ENCODE measurements around the gene TIMP4.

Gene TIMP4

DNA sequence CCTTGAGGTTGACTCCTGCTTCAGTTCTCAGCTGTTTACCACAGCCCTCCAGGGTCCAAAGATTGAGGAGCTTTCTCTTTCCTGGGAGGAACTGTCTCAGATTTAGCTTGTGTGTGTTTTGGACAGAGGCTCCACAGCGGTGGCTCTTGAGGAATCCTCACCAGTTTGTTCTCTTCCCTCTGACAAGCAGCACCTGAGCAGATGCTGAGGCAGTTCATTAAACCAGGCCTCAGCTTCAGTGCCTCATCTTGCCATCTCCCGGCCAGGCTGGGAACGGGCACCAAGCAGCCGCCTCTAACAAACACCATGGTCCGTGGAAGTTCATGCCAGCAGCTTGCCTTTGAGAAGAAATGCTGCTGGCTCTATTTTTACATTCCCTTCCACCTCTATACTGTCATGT is 25.8 kb upstream of the TIMP4 start:
- DNase-seq, result no peak

DNA sequence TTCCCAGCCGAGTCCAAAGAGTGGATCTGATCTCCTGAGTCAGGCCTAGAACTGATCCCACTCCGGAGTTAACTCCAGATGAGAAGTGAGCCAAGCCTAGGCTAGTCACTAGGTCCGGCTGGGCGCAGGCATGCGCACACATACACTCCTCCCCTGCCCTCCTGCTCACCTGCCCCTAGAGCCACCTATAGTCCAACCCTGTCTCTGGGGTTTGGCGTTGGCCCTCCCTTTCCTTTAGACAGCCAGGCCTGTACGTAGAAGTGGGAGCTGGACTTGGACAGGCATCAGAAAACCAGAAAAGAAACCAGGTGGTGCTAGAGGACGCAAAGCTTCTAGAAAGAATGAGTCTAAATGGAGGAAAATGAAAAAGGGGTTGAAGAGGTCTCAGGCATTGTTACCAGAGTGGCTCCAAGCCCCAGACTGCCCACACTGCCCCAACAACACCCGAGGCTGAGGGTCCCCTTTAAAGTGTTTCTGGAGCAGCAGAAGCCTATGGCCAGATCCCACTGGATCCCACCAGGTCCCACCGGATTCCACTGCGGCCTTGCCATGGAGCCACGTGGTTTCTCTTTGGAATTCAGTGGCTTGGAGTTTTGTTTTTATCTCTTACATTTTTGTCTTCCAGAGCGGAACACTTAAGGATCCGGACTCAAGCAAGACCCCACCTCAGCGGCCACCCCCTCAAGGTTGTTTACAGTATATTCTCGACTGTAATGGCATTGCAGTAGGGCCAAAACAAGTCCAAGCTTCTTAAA is 24.2 kb upstream of the TIMP4 start:
- no peak for DNase-seq

DNA sequence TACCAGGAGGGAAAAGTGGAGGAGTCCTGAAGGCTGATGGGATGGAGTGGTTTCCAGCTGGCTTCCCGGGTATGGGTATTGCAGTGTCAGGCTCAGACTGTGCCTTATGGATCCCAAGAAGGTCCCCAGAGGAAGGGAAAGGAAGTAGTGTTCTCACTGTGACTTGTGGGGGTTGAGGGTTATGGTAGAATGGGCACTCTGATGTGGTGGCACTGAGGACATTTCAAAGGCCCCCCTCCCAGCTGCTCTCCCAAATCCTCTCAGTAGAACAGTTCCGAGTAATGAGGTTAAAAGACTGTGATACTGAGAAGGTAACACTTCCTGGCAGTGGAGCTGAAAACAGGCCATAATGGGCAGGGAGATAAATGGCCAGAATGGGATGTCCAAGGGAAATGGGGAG is 23.1 kb upstream of the TIMP4 start:
- DNase-seq, result no peak

GRCh38 chr3:12181301-12181700 is 22.6 kb upstream of the TIMP4 start:
- DNase-seq, result no peak

- DNase-seq, result no peak
Observed at GRCh38 chr3:12180631-12181030, 21.9 kb upstream of the TIMP4 start.

GRCh38 chr3:12180218-12180617 is 21.5 kb upstream of the TIMP4 start:
- DNase-seq, result no peak

DNA sequence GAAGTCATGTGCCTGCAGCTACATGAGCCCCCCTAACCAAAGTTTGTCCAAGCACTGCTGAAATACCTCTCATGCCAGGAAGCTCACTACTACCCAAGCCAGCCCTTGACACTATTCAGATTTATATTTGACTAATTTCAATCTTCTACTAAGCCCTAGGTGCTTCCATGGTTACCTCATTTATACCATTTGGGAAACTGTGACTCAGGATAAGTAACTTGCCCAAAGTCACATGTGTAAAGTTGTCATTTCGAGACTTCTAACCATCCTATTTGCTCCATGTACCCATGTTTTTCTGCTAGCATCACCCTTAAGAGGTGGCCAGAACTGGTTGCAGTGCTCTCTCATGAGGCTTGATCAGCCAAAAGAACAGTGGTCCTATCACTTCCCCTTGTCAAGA is 20.7 kb upstream of the TIMP4 start:
- DNase-seq, result no peak

DNA sequence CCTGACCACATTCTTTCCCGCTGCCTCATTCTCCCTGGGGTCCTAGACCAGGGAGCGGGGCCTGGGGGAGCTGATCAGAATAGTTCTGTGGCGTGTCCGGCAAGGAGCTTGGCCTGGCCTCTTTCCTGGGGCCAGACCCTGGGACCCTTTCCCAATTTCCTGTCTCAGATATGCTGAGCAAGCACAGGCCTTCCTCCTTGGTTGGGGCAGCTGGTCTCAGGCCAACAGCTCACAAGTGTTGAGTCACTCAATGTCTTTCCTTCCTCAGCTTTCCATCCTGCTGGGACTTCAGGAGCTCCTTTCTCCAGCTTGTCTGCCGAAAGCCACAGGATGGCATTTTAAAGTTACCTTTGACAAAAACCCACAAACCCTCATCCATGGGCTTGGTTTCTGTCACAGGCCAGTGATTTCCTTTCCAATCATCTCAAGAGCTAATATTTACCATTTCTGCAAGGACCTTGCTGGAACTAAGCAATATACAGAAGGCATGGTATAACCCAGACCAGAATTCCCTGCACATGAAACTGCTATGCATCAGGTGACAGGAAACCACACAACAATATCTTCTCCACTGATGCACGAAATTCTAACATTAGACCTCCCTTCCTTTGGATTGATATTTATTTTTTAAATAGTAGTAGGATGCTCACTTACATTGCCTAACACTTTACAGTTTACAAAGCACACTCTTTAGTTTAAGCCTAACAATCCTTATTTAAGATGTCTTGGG is 19.5 kb upstream of the TIMP4 start:
- no peak for DNase-seq

DNA sequence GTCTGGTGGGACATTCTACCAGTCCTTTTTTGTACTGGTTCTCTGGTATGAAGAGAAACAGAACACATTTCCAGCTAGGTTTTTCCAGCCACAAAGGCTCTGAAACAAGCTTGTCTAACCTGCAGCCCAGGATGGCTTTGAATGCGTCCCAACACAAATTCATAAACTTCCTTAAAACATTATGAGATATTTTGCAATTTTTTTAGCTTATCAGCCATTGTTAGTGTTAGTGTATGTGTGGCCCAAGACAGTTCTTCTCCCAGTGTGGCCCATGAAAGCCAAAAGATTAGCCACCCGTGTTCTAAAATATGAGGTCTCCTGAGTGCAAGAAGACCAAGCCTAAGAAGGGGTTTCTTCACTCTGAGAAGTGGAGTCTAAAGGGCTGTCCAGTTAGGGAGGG is 18.4 kb upstream of the TIMP4 start:
- DNase-seq, result no peak

DNA sequence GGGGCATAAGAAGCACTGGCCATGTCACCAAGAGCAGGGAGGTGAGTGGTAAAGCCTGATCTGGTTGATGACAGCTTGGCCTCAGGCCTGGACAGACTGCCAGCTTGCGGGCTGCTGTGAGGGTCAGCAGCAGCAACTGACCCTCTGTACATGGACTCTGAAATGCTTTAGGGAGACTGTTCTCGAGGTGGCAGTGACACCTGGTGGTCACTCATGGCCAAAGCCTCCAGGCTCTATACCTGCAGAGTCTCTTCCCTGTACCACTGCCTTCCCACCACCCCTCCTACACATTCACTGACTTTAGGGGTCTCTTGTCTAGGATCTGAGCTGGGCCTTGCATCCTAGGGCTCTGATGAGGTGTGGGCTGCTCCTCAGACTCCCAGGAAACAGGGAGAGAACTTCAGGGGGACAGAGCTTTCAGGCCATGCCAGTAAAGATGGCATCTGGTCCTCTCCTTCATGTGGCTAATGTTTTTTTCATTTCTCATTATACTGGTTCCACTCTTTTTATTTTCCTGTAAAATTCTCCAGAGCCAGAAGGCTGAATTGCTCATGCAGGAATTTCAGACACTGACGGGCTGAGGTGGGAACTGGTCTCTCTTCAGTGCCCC is 17.2 kb upstream of the TIMP4 start:
- DNase-seq, result no peak

DNA sequence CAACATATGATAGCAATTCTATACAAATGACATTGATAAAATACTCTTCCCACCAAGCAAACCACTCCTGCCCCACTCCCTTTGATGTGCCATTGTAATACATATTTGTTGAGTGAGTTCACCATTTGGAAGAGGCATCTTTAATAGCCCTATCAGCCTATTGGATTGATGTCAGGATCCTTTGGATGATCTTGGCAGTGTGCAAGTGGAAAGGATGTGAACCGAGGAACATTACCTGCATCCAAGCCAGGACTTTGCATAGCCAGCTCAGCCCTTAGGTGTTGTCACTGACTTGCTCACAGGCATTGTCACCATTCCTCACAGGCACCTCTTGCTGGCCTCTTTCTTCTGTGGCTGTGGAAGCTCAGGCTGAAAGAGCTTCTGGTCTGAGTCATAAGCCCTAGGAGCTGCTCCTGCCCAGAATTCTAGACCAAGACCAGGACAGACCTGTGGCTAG is 16.5 kb upstream of the TIMP4 start:
- DNase-seq, result no peak

GRCh38 chr3:12170207-12170606 is 11.5 kb upstream of the TIMP4 start:
- no peak for DNase-seq

DNA sequence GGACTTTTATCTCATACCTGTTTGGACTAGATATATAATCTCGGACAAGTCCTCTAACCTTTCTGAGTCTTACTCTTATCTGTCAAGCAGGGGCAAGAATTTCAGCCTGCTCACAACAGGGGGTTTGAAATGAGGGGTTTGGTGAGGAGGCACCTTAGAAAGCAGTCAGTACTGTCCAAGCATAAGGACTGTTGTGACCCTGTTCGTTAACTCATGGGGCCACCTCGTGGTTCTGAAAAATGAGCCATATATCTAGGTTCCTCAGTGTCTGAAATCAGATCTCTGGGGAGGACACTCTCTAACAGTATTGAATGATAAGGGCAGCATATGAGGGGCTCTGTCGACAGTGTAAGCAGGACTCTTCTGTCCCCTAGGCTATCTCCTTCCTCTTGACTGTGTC is 7.2 kb upstream of the TIMP4 start:
- no peak for DNase-seq

DNA sequence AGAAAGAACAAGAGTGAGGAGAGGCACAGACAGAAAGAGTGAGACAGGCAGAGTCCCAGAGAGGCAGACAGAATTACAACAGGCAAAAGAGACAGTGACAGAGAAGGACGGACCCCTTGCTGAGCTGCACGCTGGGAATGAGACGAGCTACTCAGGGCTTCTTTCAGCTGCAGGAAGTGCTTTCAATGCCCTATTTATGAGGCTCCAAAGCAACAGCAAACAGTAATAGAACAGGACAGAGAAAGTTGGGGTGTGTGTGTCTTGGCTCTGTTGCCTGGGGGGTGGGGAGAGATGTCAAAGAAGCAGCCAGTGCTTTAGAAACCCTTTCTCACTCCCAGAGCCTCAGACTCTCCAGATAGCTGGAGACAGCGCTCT is 502 bp upstream of the TIMP4 start:
- no peak for DNase-seq

GRCh38 chr3:12157026-12157425 is 1.7 kb downstream of the TIMP4 start:
- no peak for DNase-seq

DNA sequence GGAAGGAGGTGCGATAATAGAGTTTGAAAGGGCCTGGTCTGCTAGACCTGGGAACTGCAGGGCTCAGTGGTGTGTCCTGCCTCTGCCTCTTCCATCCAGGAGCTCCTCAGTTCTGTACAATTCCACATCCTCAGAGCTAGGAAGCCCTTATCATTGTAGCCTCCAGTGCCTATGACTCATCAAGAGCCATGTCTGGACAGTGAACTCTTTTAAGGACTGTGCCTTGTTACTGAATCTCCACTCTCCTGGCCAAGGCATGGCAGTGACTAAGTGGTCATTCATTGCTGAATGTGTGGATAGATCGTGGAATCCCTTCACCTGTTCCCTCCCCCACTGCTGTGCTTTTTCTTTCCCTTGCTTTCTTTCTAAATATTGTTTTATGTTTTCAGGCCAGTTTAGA is 2.9 kb downstream of the TIMP4 start:
- DNase-seq, result no peak

DNA sequence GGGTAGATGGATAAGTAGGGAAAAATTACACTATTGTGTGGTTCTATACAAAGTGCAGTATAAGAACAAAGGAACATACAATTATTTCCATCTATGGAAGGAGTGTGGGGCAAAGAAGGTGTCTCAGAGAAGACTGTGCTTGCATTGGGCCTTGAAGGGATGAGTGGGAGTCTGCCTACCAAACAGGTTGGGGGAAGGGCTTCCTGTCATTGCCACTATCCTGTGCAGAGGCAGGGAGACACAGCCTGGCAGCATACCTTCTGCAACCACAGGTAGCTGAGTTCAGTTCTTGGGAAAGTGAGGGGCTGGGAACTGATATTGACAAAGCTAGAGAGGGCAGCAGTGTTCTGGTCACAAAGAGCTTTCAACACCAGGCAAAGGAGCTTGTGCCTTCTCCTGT is 3.4 kb downstream of the TIMP4 start:
- no peak for DNase-seq

DNA sequence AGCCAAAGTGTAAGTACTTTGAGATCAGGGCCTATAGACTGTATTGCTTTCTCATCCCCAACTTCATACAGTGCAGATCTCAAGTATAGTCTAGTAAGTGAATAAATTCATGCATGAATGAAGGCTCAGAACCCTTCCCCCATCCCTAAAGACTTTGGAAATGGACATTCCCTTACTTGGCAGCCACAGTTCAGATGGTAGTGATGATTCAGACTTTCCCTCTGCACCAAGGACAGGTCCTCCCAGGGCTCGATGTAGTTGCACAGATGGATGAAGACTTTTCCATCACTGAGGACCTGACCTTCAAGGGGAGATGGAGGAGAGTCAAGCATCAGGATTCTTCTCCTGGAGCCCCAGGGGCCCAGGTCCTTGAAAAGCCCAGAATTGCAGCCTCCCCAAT is 4.6 kb downstream of the TIMP4 start:
- DNase-seq, result no peak

DNA sequence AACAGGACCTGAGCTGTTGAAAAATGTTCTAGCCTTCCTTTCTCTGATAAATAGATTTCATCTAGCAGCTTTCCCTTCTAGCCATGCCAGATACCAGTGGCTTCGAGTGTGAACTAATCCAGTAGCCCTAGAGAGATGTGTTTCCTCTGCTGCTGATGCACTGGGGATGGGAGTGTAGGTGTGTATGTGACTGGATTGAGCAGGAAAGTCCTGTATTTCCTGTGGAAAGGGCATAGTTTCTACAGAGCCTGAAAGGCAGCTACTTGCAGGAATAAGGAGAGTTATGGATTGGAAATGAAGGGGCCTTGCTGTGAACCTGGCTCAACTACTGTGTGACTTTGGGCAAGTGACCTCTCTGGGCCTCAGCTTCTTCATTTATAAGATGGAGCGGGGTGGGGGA is 8.6 kb downstream of the TIMP4 start:
- no peak for DNase-seq

- DNase-seq, result no peak
Observed at GRCh38 chr3:12149029-12149428, 9.7 kb downstream of the TIMP4 start.

- no peak for DNase-seq
Observed at GRCh38 chr3:12148183-12148940, 10.3 kb downstream of the TIMP4 start.

DNA sequence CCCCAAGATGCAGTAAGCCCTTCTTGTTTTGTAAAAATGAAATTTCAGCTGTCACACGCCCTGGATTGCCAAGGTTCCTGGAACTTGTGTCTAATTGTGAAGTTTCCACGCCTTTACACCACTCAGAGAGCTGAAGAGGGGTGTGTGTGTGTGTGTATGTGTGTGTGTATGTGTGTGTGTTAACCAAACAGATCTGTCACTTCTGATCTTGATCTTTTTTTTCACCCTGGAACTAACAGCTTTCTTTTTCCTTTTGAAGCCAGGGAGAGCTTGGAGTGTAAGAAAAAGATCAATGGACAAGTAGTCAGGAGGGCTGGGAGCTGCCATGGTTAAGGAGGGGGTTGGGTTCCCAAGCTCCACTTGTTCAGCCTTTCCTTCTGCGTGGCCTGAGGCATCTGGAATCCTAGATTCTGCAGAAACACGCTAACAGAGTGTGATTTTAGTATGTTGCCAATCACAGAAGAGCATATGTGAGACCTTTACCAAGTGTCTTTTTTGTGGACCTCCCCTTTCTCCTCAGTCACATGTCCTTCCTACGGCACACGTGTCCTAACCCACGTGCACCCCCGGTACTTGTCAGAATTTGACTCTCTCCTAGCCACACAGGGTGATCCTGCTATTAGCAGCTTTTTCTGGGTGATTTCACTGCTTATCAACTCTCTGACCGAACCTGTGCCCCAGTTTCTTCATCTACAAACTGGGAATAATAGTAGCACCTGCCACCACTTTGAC is 11.5 kb downstream of the TIMP4 start:
- DNase-seq, result no peak

Measured in NCI-H2171 (cell line).